Naive thymus-derived CD8-positive, alpha-beta T cell (primary cell): ENCODE results near the gene LGMN. TPM values are rescaled to one million over a fixed set of nuclear protein-coding genes. Genes with fewer than 3 reads are reported as not detected.

Experiments used
- polyA plus RNA-seq, 3 donors: library from polyadenylated mRNA; unstranded; fragments of 300-500 nt; fragmentation: Illumina TruSeq; gene quantifications; one replicate each; pipeline ENCODE4 v1.2.3, GENCODE V29; 2021
- total RNA-seq, 8 experiments: library from RNA in 2 of 8; stranded (reverse) in 2 of 8; gene quantifications; one replicate each; pipeline ENCODE4 v1.2.3 and lab custom pipeline; 2021 to 2026

The LGMN gene
- total and polyA plus RNA-seq, 5 experiments from 2014 or later = 17.7 to 38.3 (median 19.6) TPM

Other genes with a start within 250 kb of the LGMN start
- 100 to 1,000 TPM; 137 to 146 TPM for gene RIN3, start 234.8 kb downstream of the LGMN start, total RNA-seq
- 10 to 100 TPM; 16.8 to 45.8 (median 30.0) TPM for gene RIN3, start 234.8 kb downstream of the LGMN start, polyA plus RNA-seq
- gene GOLGA5, start 45.7 kb upstream of the LGMN start, total RNA-seq = 10 to 100 TPM; 20.6 to 22.4 TPM
- gene GOLGA5, start 45.7 kb upstream of the LGMN start, polyA plus RNA-seq = 10 to 100 TPM; 14.0 to 20.7 (median 15.9) TPM
- gene CHGA, start 174.5 kb upstream of the LGMN start, total RNA-seq = not detected
- under 1 TPM in 1 of 3 donors, not detected in 2; 0.46 TPM for gene CHGA, start 174.5 kb upstream of the LGMN start, polyA plus RNA-seq